ENCODE measurements around the gene EYA3.

GRCh38 chr1:28097100-28097472 is 8.7 kb upstream of the EYA3 start:
- TF ChIP-seq CREB5 (CRISPR knock-in tag; IDR thresholded peaks at IDR 0.05; ENCODE audit: low read depth) (no peak), ZFP30 (CRISPR knock-in tag; IDR thresholded peaks at IDR 0.05) (no peak), ZNF565 (CRISPR knock-in tag; conservative IDR thresholded peaks at IDR 0.05; ENCODE audit: low read depth) (no peak), PATZ1 (CRISPR knock-in tag; IDR thresholded peaks at IDR 0.05; ENCODE audit: borderline replicate concordance) (no peak), RARB (CRISPR knock-in tag; IDR thresholded peaks at IDR 0.05) (no peak)

All from SK-N-SH treated with all-trans-retinoic acid at 6 μM for 48 hours (cell line).